Measurements from ENCODE around the gene CCNI. TPM values are rescaled to one million over a fixed set of nuclear protein-coding genes. Genes with fewer than 3 reads are reported as not detected.

Gene CCNI
- total and polyA plus RNA-seq, 2 of the 13 experiments (the other 11 are each of a cell fraction or from before 2014, with no cell fraction given): 43.5 to 122 TPM

DNA sequence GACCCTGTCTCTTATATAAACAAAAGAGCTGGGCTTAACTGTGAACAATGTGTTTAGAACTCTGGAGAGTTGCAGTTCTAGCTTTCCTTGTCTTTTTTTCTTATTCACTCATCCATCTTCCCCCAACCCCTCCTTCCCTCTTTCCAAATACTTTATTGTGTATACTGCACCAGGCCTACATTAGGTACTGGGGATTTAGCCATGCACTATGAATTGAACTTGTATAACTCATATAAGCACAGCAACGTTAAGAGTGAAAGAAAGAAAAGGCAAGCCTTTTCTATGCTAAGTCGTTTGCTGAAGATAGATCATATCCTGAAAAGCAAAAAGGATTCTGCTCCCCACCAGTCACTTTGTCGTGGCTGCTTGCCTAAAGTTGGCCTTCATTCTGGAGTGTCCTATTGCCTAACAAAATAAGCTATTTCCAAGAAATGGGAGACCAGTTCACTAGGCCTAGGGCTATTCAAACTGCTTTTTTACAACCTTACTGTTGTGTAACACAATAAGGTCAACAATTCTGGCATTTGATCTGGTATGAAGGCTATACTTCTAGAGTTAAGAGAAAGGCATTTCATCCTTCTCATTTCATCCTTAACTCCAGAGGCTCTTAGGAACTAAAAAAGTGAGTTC lies 32.2 kb downstream of the CCNI start:
- 65% methylated on average over 3 of the region's 3 CpGs for WGBS (ENCODE audit: low lambda C conversion rate)
- peak; percentile 57; the same call in 1 of the 2 replicates for TF ChIP-seq BCL6 (CRISPR knock-in tag; IDR thresholded peaks at IDR 0.05)
- TF ChIP-seq, protein P1, sequence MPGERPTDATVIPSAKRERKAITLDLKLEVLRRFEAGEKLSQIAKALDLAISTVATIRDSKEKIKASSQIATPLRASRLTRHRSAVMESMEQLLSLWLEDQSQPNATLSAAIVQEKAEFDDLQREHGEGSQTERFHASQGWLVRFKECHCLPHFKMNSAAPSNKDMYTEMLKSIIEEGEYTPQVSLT (CRISPR knock-in tag; IDR thresholded peaks at IDR 0.05; ENCODE audit: borderline replicate concordance, low read depth): no peak
- Histone ChIP-seq H3K4me1 (ENCODE audit: insufficient read depth, low read length) (peaks cover 13% of the 10 kb centered on the region), H3K27ac (ENCODE audit: extremely low read length, insufficient read depth, low read length) (no peak overlapping the region), H3K79me2 (ENCODE audit: insufficient read depth, low read length) (no peaks in the 10 kb centered on the region), H3K9ac (ENCODE audit: insufficient read depth, low read depth, low read length) (no peak overlapping the region), H2AFZ (ENCODE audit: low read length) (no peak overlapping the region), H3K36me3 (replicated peaks in 1 of 2; ENCODE audit: control insufficient read depth in 1 of 2, insufficient read depth in 2 of 2, low read length in 2 of 2) (peaks cover 1 to 14% of the 10 kb centered on the region in 2 experiments; a peak in 4 of 5 replicates), H3K4me2 (ENCODE audit: low read depth, low read length) (no peak overlapping the region), H3K9me3 (ENCODE audit: low read length) (no peaks in the 10 kb centered on the region), H3K4me3 (replicated peaks in 1 of 3; ENCODE audit: insufficient read depth in 1 of 3, low read depth in 2 of 3, low read length in 3 of 3) (no peak overlapping the region), H4K20me1 (ENCODE audit: insufficient read depth, low read length) (no peaks in the 10 kb centered on the region), H3K27me3 (ENCODE audit: control insufficient read depth in 1 of 2, insufficient read depth in 2 of 2, low read length in 2 of 2) (no peaks in the 10 kb centered on the region)
- in situ Hi-C loops (cut with HindIII; ENCODE audit: extremely low pct_ligation_motif_present, low pct_unique_long_range_greater_than_20kb): no loop called here
- FAIRE-seq (no peak), DNase-seq (ENCODE audit: low spot score) (no peak), ATAC-seq (peak; percentile 30)
- no TSS peak for BruUV-seq (replicated peaks)
- POLR2A ChIA-PET: no interaction called here
- intact Hi-C loops (cut with micrococcal nuclease; ENCODE audit: unreplicated experiment): loop anchor here (2.0 to 10.0 kb wide), 5 partner anchors 93 to 611 kb away; partner anchors contain the start of gene SOWAHB
- CTCF ChIA-PET (ENCODE audit: low intra/inter-chr PET ratio, low total read pairs): interaction anchor here (1.6 kb wide), 1 partner anchor 532 kb away, joined by 5 read pairs; no protein-coding TSS in a partner anchor

DNA sequence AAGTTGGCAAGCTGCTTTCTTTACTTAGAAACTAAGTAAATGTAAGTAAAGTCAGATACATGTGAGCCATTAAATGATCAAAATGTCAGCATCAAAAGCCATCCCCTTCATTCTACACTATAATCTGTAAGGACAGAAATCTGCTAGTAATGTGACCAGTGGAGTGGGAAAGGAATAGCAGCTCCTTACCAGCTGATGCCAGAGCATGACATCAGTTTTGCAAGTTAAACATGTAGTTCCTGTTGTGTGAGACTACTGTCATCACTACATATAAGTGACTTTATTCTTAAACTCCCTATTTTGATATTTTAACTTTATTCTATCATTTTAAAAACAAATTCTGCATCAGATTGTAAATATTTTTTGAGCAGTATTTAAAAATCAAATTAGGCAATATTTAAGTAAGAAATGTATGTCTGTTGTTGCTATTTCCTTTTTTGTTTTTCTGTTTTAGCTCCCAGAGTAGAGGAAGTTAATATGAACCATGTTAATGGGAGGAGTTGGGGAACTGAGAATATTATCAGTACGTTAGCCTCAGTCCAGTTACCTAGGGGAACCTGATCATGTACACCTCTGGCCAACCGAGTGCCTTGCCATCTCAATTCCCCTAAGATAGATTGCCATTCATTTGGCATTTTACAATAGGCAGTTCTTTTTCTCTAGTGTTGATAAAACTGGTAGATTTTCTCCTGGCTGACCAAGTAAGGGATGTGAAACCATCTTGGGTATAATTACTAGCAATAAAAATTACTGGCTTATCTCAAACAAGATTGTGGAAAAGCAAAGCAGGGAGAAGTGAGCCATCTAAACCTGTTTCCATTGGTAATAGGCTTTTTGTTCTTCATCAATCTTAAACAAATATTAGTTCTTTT lies 34.7 kb downstream of the CCNI start:
- intact Hi-C loops (cut with micrococcal nuclease; ENCODE audit: unreplicated experiment): loop anchor here (5.0 to 10.0 kb wide), 3 partner anchors 144 to 609 kb away; partner anchors contain the start of gene SOWAHB

More for the DNA sequence above, 34.7 kb downstream of the CCNI start:
- no TSS peak for BruUV-seq (replicated peaks)
- H3K4me1 ChIP-seq (ENCODE audit: insufficient read depth, low read length): peaks cover 13% of the 10 kb centered on the region
- no peak overlapping the region for H3K4me2 ChIP-seq (ENCODE audit: low read depth, low read length)
- in situ Hi-C loops (cut with HindIII; ENCODE audit: extremely low pct_ligation_motif_present, low pct_unique_long_range_greater_than_20kb): no loop called here
- no peak overlapping the region for H3K9ac ChIP-seq (ENCODE audit: insufficient read depth, low read depth, low read length)
- no peak overlapping the region for H2AFZ ChIP-seq (ENCODE audit: low read length)
- ChIA-PET POLR2A (no interaction called here), CTCF (ENCODE audit: low intra/inter-chr PET ratio, low total read pairs) (no interaction called here)
- DNase-seq (ENCODE audit: low spot score) (no peak), ATAC-seq (no peak), FAIRE-seq (no peak)
- no peak overlapping the region for H3K4me3 ChIP-seq (replicated peaks in 1 of 3; ENCODE audit: insufficient read depth in 1 of 3, low read depth in 2 of 3, low read length in 3 of 3)
- H3K9me3 ChIP-seq (ENCODE audit: low read length): no peaks in the 10 kb centered on the region
- H3K79me2 ChIP-seq (ENCODE audit: insufficient read depth, low read length): no peaks in the 10 kb centered on the region
- WGBS (ENCODE audit: low lambda C conversion rate): 97% methylated on average over 2 of the region's 2 CpGs
- H4K20me1 ChIP-seq (ENCODE audit: insufficient read depth, low read length): no peaks in the 10 kb centered on the region
- H3K36me3 ChIP-seq (replicated peaks in 1 of 2; ENCODE audit: control insufficient read depth in 1 of 2, insufficient read depth in 2 of 2, low read length in 2 of 2): no peaks in the 10 kb centered on the region
- no peaks in the 10 kb centered on the region for H3K27me3 ChIP-seq (ENCODE audit: control insufficient read depth in 1 of 2, insufficient read depth in 2 of 2, low read length in 2 of 2)
- TF ChIP-seq ZBTB20 (CRISPR knock-in tag; IDR thresholded peaks at IDR 0.05; ENCODE audit: borderline replicate concordance, low read depth) (no peak), ZNF550 (CRISPR knock-in tag; IDR thresholded peaks at IDR 0.05; ENCODE audit: borderline replicate concordance) (no peak), KDM4B (CRISPR knock-in tag; IDR thresholded peaks at IDR 0.05) (no peak)
- H3K27ac ChIP-seq (ENCODE audit: extremely low read length, insufficient read depth, low read length): no peak overlapping the region
